ENCODE measurements around the gene GLDC.

The GLDC gene

GRCh38 chr9:6557883-6558616 lies 87.5 kb downstream of the GLDC start:
- Histone ChIP-seq H3K27me3 (ENCODE audit: insufficient read depth, insufficient read length) (no peaks in the 10 kb centered on the region), H3K36me3 (ENCODE audit: insufficient read depth, insufficient read length, low read length) (no peaks in the 10 kb centered on the region), H3K9ac (ENCODE audit: insufficient read length, low read depth) (no peak overlapping the region), H3K4me3 (ENCODE audit: insufficient read length, low read depth) (no peak overlapping the region), H3K4me1 (ENCODE audit: insufficient read depth, insufficient read length) (no peaks in the 10 kb centered on the region), H3K9me3 (ENCODE audit: insufficient read depth, low read length) (no peaks in the 10 kb centered on the region)
- peak; percentile 62 for DNase-seq (ENCODE audit: low read depth, low spot score)
- TF ChIP-seq SUZ12 (IDR thresholded peaks at IDR 0.05; ENCODE audit: extremely low read depth, insufficient read depth, insufficient read length) (no peak), YY1 (IDR thresholded peaks at IDR 0.05; ENCODE audit: insufficient read depth, insufficient read length) (no peak), ZNF274 (IDR thresholded peaks at IDR 0.05; ENCODE audit: low read depth, low read length) (no peak)

DNA sequence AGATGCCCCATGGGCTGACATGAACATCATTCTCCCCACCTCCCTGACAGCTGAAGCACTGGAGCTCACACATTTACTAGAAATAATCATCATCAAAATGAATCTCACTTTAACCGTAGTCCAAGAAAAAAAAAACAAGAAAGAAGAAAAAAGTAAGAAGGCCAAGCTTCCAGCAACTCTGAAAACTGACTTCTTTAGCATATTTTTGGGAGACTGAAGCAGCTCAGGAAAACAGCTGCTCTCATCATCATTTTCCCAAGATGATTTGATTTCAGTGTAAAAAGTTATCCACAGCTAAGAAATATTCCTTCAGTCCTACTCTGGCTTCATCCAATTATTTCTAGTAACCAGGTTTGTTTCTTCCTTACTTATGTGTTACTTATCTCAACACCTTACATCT lies 91.7 kb downstream of the GLDC start:
- H3K9me3 ChIP-seq (ENCODE audit: insufficient read depth, low read length): no peaks in the 10 kb centered on the region
- H3K9ac ChIP-seq (ENCODE audit: insufficient read length, low read depth): no peak overlapping the region
- no peak for DNase-seq (ENCODE audit: low read depth, low spot score)
- H3K27me3 ChIP-seq (ENCODE audit: insufficient read depth, insufficient read length): no peaks in the 10 kb centered on the region
- no peaks in the 10 kb centered on the region for H3K36me3 ChIP-seq (ENCODE audit: insufficient read depth, insufficient read length, low read length)
- H3K4me3 ChIP-seq (ENCODE audit: insufficient read length, low read depth): no peak overlapping the region
- H3K4me1 ChIP-seq (ENCODE audit: insufficient read depth, insufficient read length): no peaks in the 10 kb centered on the region
- no peak for TF ChIP-seq YY1 (IDR thresholded peaks at IDR 0.05; ENCODE audit: insufficient read depth, insufficient read length)

- H3K27me3 ChIP-seq (ENCODE audit: insufficient read depth, insufficient read length): no peaks in the 10 kb centered on the region
- H3K4me1 ChIP-seq (ENCODE audit: insufficient read depth, insufficient read length): no peaks in the 10 kb centered on the region
- no peak overlapping the region for H3K9ac ChIP-seq (ENCODE audit: insufficient read length, low read depth)
- no peak for DNase-seq (ENCODE audit: low read depth, low spot score)
- no peaks in the 10 kb centered on the region for H3K36me3 ChIP-seq (ENCODE audit: insufficient read depth, insufficient read length, low read length)
- H3K4me3 ChIP-seq (ENCODE audit: insufficient read length, low read depth): no peak overlapping the region
- TF ChIP-seq SUZ12 (IDR thresholded peaks at IDR 0.05; ENCODE audit: extremely low read depth, insufficient read depth, insufficient read length) (no peak), YY1 (IDR thresholded peaks at IDR 0.05; ENCODE audit: insufficient read depth, insufficient read length) (no peak), ZNF274 (IDR thresholded peaks at IDR 0.05; ENCODE audit: low read depth, low read length) (no peak)
- no peaks in the 10 kb centered on the region for H3K9me3 ChIP-seq (ENCODE audit: insufficient read depth, low read length)
Measured at GRCh38 chr9:6552498-6553121, 92.9 kb downstream of the GLDC start.

- TF ChIP-seq YY1 (IDR thresholded peaks at IDR 0.05; ENCODE audit: insufficient read depth, insufficient read length) (no peak), ZNF274 (IDR thresholded peaks at IDR 0.05; ENCODE audit: low read depth, low read length) (no peak), SUZ12 (IDR thresholded peaks at IDR 0.05; ENCODE audit: extremely low read depth, insufficient read depth, insufficient read length) (no peak)
- no peak for DNase-seq (ENCODE audit: low read depth, low spot score)
- no peaks in the 10 kb centered on the region for H3K4me1 ChIP-seq (ENCODE audit: insufficient read depth, insufficient read length)
- H3K36me3 ChIP-seq (ENCODE audit: insufficient read depth, insufficient read length, low read length): no peaks in the 10 kb centered on the region
- H3K4me3 ChIP-seq (ENCODE audit: insufficient read length, low read depth): no peak overlapping the region
- H3K9ac ChIP-seq (ENCODE audit: insufficient read length, low read depth): no peak overlapping the region
- no peaks in the 10 kb centered on the region for H3K27me3 ChIP-seq (ENCODE audit: insufficient read depth, insufficient read length)
- no peaks in the 10 kb centered on the region for H3K9me3 ChIP-seq (ENCODE audit: insufficient read depth, low read length)
Measured at GRCh38 chr9:6552033-6552432, 93.5 kb downstream of the GLDC start.

GRCh38 chr9:6551136-6551535 lies 94.4 kb downstream of the GLDC start:
- no peak for DNase-seq (ENCODE audit: low read depth, low spot score)
- no peak for TF ChIP-seq YY1 (IDR thresholded peaks at IDR 0.05; ENCODE audit: insufficient read depth, insufficient read length)
- TF ChIP-seq ZNF274 (IDR thresholded peaks at IDR 0.05; ENCODE audit: low read depth, low read length): no peak
- TF ChIP-seq SUZ12 (IDR thresholded peaks at IDR 0.05; ENCODE audit: extremely low read depth, insufficient read depth, insufficient read length): no peak

GRCh38 chr9:6549106-6549800 lies 96.3 kb downstream of the GLDC start:
- Histone ChIP-seq H3K27me3 (ENCODE audit: insufficient read depth, insufficient read length) (no peaks in the 10 kb centered on the region), H3K9me3 (ENCODE audit: insufficient read depth, low read length) (no peaks in the 10 kb centered on the region), H3K9ac (ENCODE audit: insufficient read length, low read depth) (no peak overlapping the region), H3K4me3 (ENCODE audit: insufficient read length, low read depth) (no peak overlapping the region), H3K36me3 (ENCODE audit: insufficient read depth, insufficient read length, low read length) (no peaks in the 10 kb centered on the region), H3K4me1 (ENCODE audit: insufficient read depth, insufficient read length) (no peaks in the 10 kb centered on the region)
- no peak for TF ChIP-seq YY1 (IDR thresholded peaks at IDR 0.05; ENCODE audit: insufficient read depth, insufficient read length)
- TF ChIP-seq SUZ12 (IDR thresholded peaks at IDR 0.05; ENCODE audit: extremely low read depth, insufficient read depth, insufficient read length): no peak
- no peak for DNase-seq (ENCODE audit: low read depth, low spot score)

More at GRCh38 chr9:6551136-6551535, 94.4 kb downstream of the GLDC start:
- H3K4me3 ChIP-seq (ENCODE audit: insufficient read length, low read depth): no peak overlapping the region
- no peaks in the 10 kb centered on the region for H3K4me1 ChIP-seq (ENCODE audit: insufficient read depth, insufficient read length)
- no peak overlapping the region for H3K9ac ChIP-seq (ENCODE audit: insufficient read length, low read depth)
- H3K36me3 ChIP-seq (ENCODE audit: insufficient read depth, insufficient read length, low read length): no peaks in the 10 kb centered on the region
- no peaks in the 10 kb centered on the region for H3K9me3 ChIP-seq (ENCODE audit: insufficient read depth, low read length)
- H3K27me3 ChIP-seq (ENCODE audit: insufficient read depth, insufficient read length): no peaks in the 10 kb centered on the region

DNA sequence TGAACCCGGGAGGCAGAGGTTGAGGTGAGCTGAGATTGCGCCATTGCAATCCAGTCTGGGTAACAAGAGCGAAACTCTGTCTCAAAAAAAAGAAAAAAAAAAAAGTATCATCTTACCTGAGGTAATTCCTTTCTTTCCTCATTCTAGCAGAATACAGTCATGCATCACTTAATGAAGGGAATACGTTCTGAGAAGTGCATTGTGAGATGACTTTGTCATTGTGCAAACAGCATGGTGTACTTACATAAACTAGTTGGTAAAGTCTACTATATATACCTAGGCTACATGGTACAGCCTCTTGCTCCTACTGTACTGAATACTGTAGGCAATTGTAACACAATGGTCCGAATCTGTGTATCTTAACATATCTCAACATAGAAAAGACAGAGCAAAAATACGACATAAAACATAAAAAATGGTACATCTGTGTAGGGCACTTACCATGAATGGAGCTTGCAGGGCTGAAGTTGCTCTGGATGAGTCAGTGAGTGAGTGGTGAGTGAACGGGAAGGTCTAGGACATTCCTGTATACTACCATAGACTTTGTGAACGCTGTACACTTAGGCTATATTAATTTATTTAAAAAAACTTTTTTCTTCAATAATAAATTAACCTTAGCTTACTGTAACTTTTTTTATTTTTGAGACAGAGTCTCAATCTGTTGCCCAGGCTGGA lies 100.4 kb downstream of the GLDC start:
- TF ChIP-seq ZNF274 (IDR thresholded peaks at IDR 0.05; ENCODE audit: low read depth, low read length) (no peak), YY1 (IDR thresholded peaks at IDR 0.05; ENCODE audit: insufficient read depth, insufficient read length) (no peak), SUZ12 (IDR thresholded peaks at IDR 0.05; ENCODE audit: extremely low read depth, insufficient read depth, insufficient read length) (no peak)
- Histone ChIP-seq H3K36me3 (ENCODE audit: insufficient read depth, insufficient read length, low read length) (no peaks in the 10 kb centered on the region), H3K9ac (ENCODE audit: insufficient read length, low read depth) (no peak overlapping the region), H3K4me1 (ENCODE audit: insufficient read depth, insufficient read length) (no peaks in the 10 kb centered on the region), H3K4me3 (ENCODE audit: insufficient read length, low read depth) (no peak overlapping the region), H3K9me3 (ENCODE audit: insufficient read depth, low read length) (no peaks in the 10 kb centered on the region), H3K27me3 (ENCODE audit: insufficient read depth, insufficient read length) (no peaks in the 10 kb centered on the region)
- DNase-seq (ENCODE audit: low read depth, low spot score): no peak

Data from NT2/D1 (cell line).